Measurements from ENCODE around the gene WDR6. TPM values are rescaled to one million over a fixed set of nuclear protein-coding genes. Genes with fewer than 3 reads are reported as not detected.

WDR6 gene
- polyA plus RNA-seq, 1 donor = 121 TPM

DNA sequence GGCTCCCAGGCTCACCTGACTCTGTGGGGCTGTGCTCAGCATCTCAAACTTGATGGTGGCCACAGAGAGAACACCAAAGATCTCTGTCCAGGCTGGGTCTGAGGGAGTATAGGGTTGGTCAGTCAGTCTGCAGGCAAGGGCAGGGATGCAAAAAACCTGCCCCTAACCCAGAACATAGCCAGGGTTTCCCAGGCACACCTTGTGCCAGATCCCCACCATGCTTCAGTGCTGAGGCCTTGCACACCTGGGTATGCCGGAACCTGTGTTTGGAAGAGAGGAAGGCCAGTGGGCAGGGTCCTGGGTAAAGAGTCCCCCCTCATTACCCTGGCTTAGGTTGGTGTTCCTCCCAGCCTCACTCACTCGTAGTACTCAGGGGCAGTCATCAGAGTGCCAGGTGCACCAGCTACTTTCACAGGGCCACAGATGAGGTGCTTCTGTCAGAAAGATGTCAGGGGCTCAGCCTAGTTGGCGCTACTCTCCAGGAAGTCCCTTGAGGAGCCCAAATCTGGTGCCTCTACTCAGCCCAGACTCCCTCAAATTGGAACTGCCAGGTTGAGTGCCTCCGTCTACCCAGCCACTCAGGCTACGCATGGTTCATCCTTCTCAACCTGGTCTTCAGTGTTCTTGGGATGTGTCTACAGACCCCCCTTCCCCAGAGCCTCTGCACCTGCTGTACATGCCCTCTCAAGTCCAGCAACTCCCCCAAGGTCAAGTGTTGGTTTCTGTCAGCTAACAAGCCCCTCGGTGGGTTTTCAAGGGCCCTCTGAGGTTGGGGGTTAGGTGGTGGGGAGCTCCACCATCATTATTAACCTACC lies 9.4 kb downstream of the WDR6 start:
- no peak for DNase-seq

DNA sequence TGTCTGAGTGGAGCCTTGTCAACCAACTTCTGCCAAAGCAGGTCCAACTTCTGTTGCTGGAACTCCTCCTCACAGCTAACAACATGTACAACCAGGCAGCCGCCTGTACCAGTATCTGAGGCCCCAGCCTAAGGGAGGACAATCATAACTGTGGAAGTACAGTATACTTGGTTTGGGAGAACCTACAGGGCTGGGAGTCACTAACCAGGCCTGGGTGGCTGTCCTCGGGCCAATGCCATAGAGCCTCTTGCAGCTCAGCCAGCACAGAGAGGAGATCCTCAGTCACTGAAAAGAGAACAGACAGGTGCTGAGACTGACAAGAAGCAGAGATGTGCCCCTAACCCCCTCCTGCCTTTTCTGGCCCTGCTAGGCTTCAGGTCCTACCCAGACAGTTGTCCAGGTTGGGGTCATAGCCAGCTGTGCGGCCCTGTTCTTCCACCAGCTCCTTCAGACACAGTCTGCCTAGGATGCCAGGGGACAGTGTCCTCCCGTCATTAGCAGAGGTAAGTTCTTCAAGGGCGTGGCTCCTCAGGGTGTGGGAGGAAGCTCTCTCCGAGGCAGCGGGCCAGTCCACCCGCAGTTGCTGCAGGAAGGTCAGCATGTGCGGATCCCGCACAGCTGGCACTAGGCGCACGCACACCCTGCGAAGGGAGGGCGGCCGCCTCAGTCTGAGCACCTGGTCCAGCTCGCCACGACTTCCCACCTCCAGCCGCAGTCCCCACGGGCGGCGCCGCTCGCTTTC lies 10.2 kb downstream of the WDR6 start:
- DNase-seq = no peak

DNA sequence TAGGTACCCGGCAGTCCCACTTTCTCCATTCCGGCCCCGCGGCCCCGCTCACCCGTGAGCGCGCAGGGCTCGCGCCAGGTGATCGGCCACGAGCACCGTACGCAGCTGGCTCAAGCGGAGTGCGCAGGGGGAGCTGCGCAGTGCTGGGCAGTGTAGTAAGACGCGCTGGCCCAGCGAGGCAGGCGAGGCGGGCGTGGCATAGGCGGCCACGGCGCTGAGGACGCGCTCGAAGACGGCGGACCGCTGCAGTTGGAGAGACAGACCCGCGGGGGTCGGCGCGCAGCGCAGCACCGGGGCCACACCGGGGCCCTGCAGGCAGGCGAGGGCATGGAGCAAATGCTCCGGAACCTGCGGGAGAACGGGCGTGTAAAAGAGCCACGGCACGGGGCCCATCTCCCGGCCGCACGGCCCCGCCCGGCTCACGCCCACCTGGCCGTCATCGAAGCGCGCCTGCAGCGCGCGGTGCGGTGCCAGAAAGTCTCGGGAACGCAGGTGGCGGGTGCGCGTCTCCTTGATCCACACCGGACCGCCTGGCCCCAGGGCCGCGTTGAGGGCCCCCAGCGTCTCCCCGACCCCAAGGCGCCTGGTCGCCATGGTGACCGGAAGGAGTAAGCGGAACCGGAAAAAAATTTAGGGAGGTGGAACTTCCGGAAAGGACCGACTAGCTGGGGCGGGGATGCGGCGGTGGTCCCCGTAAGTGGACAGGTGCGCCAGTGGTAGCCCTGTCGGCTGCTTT lies 10.9 kb downstream of the WDR6 start, which contains the start of gene DALRD3:
Gene DALRD3, minus strand, starts transcription at position 610 of the 736 bp plus-strand sequence. Its CDS starts 16 bp downstream, at position 594.
- DNase-seq = peak; percentile 69

DNA sequence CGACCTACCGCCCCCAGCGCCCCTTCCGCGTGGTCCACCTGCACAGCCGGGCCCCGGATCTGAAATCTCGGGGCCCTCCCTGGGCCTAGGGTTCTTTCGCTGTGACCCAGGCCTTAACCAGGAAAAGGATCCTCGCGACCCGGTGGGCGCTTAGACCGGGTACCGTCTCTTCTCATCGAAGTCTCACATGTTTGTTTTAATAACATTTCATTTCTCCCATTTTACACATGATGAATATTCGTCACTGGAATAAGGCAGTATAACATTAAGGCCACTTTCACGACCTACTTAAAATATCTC lies 11.5 kb downstream of the WDR6 start:
- DNase-seq = no peak

DNA sequence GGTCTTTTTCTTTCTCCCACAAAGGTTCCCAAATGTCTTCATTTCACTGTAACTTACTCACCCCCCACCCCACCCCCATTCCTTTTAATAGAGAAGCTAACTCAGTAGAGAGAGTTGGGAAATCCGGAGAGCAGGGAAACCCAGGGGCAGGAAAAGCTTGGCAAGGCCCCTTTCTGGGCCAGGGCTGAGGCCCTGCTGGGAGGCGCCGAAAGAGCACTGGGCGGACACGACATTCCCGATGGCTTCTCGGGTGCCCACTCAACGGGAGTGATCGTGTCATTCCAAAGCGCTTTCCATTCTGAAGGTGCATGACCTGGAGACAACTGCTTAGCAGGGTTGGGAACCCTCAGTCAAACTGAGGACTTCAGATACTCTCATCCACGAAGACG lies 12.7 kb downstream of the WDR6 start:
- DNase-seq = no peak

DNA sequence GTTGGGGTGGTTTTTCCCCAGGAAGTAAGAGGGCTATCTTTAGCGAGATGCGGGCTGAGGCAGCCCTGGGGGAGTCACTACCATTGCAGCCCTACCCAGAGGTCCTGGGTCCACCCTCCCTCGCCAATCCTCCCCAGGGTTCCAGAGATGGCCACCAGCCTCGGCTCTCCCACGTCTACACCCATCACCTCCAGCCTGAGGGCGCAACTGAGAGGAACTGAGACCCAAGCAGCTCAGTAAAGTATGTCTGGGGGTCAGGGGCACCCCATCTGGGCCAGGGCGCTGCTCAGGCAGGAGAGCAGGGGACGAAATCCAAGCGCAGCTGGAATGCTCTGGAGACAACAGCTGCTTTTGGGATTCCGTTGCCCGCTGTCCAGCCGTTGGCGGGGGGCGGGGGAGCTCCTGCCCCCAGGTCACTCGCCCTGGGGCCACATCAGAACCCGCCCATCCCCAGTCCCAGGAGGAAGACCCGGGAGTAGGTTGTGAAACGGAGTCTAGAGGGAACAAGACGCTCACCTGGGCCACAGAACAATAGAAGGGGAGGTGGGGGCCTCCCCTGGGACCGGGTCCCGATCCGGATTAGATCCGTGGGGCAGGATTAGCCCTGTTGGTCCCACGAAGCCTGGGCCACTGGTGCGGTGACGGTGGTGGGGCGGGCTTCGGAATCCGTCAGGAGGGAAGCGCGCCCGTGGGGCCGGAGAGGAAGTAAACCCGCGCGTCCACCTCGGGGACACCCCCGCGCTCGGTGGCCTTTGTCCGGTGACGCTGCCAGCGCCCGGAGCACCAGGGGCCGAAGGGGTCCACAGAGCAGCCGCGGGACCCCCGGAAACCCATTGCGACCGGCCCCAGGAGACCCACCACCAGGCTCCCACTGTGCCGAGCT lies 13.4 kb downstream of the WDR6 start:
- DNase-seq = peak; percentile 38

DNA sequence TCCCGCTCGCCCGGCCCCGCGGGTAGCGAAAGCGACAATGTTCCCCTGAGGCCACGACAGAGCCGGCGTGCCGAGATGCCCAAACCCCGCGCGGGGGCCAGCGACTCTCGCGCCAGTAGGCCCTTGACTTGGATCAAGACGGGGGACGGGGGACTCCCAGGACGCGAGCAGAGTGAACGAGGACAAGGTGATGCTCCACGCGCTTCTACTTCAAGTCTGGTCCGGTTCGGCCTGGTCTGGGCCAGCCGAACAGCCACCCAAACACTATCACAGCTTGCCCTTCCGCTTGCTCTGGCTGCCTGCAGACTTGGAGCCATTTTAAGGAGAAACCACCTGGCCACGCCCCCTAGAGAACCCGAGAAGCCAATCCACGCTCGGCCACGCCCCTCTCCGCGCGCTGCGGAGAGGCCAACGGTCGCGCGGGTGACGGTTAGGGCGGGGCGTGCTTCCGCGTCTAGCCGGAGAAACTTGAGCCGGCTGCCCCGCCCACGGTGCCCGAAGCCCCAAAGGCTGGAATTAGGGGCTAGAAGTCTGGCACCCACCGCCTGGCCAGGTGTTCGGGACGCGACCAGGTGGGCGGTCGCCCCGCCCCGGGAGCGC lies 14.1 kb downstream of the WDR6 start:
- peak; percentile 99 for DNase-seq

DNA sequence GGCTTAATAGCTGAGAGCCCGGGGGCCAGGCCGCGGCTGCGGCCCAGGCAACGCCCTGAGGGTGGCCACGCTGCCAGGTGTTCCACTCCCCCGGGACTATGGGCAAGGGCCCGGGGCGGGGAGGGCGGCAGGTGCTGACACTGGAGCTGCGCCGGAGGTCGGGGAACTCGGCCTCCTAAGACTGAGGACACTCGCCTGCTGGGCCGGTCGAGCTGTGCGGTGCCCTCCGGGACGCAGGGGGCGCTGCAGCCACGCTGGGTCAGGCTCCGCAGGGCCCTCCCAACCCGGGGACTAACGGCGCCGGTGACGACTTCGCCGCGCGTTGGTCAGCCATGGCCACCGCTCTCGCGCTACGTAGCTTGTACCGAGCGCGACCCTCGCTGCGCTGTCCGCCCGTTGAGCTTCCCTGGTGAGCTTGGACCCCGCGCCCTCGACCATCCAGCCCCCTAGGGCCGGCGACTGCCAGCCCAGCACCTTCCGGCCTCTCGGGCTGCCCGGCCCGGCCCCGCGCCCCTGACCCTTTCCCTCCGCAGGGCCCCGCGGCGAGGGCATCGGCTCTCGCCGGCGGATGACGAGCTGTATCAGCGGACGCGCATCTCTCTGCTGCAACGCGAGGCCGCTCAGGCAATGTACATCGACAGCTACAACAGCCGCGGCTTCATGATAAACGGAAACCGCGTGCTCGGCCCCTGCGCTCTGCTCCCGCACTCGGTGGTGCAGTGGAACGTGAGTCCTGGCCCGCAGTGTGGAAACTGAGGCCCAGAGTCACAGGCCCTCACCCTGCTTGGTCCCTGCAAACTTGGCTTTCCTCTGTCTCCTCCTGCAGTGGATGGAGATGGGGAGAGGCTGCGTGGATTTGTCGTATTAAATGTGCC lies 14.9 kb downstream of the WDR6 start, which contains the start of gene NDUFAF3:
Gene NDUFAF3, plus strand, starts transcription at position 309 of the 875 bp plus-strand sequence. Its CDS starts 24 bp downstream, at position 333.
- DNase-seq = peak; percentile 95

DNA sequence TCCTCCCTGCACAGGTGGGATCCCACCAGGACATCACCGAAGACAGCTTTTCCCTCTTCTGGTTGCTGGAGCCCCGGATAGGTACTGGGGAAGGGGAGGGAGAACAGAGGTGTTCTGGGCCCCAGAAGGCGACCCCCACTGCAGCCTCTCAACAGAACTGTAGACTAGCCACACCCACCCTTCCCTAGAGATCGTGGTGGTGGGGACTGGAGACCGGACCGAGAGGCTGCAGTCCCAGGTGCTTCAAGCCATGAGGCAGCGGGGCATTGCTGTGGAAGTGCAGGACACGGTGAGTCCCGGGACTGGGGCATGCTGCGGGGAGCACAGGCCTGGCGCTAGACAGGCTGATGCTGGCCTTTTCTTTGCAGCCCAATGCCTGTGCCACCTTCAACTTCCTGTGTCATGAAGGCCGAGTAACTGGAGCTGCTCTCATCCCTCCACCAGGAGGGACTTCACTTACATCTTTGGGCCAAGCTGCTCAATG lies 15.5 kb downstream of the WDR6 start:
- DNase-seq = no peak

DNA sequence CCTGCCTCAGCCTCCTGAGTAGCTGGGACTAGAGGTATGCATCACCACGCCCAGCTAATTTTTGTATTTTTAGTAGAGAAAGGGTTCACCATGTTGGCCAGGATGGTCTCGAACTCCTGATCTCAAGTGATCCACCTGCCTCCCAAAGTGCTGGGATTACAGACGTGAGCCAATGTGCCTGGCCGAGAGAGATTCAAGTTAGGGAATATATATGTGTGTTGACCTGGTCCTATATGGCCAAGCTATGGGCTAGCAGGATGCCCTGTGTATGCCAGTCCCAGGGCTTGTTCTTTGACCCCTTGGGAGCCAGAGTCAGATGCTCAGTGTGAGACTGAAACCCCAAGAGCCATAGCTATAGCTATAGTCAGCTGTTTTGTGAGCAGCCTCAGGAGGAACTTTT lies 16.6 kb downstream of the WDR6 start:
- no peak for DNase-seq

DNA sequence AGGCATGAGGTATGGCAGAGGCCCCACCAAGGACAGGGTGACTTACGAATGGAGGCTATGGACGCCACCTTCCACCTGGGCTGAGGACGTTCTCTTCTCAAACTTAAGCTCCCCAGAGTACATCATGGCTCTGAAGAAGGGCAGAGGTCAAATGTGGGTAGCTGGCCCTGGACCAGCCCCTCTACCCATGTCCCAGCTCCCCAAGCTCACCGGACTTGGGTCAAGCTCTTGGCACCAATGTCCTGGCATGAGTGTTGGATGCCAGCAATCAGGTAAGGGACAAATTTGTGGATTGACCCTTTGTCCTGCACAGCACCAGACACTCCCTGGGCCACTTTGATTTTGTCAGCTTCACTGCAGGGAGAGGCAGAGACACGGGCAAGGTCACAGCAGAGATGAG lies 17.3 kb downstream of the WDR6 start:
- no peak for DNase-seq

DNA sequence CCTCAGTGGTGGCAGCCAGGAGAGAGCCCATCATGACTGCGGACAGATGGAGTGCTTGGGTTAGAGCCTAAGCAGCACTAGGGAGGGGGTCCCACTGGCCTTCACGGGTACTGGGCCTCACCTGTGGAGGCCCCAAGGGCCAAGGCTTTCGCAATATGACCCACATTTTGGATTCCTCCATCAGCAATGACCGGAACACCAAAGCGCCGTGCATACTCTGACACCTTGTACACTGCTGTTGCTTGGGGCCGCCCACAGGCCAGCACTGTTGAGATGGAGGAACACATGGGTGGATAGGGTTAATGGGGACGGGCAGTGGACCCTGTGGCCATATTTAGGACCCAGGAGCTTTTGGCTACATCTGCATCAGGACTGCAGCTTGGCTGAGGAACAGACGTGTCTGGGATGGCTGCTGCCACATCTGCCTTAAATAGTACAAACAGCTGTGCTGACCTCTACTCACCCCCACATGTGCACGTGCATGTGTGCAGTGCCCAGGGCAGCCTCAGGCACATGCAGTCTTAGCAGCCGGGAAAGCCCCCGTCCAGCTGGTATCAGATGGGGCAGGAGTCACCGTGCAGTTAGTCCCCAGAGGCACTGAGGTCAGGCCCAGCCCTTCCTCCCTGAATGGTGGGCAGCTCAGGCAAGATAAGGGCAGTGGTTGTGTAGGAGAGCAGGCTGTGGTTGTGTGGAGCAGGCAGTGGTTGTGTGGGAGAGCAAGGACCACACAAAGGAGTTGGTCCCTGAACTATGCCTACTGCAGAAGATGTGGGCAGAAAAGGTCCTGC lies 18.0 kb downstream of the WDR6 start:
- DNase-seq = no peak

DNA sequence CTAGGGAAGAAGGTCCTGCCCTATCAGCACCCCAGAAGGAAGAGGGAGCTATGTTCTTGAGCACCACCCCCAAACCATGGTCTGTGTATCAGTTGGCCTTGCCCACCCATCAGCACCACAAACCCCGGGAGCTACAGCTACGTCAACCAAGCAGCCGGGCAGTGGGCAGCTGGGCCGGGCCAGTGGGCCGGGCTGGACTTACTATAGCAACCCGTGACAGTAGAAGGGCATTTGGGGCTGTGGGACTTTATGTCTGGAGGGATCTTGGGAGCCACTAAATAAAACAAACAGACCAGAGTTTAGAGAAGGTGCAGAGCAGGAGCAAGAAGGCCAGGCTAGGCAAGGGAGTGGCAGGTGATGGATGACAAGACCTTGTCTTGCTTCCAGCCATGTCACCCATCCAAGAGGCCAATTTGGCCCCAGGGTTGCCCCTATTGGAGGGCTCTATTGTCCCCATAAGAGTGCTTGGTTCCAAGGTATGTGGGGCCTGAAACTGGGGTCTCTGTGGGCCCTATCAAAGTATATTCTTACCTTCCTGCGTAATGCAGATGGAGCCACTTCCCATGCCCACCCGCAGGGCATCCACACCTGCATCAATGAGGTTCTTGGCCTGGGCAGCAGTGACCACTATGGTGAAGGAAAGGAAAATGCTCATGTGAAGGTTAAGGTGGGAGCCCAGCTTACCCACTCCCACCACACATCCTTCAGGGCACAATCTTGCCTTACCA lies 18.8 kb downstream of the WDR6 start:
- no peak for DNase-seq

DNA sequence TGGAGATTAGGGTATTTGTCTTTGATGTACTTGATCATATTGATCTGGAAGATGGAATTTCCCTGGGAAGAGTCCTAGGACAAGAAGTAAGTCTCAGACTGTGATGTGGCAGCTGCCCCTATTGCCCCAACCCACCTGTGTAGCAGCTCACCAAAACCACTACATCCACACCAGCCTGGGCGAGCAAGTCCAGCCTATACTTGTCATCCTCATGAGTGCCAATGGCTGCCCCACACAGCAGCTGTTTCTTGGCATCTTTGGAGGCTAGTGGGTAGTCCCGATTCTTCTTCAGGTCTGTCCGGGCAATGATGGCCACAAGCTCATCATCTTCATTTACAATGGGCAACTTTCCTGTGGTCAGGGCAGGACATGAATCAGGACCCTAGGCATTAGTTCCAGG lies 19.3 kb downstream of the WDR6 start:
- no peak for DNase-seq

DNA sequence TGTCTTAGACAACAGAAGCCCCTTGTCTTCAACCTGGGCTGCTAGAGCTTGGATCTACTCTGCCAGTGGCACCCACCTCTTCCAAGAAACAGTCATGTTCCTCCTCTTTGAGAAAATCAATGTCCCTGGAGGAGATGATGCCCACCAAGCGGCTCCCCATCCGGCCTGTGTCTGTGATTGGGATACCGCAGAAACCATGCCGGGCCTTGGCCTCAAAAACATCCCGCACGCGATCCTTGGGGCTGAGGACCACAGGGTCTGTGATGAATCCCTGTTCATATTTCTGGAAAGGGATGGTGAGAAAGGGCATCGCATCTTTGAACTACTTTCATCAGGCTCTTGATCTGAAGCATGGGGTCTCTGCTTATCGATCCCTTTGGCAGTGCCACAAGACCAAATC lies 20.4 kb downstream of the WDR6 start:
- DNase-seq = no peak

DNA sequence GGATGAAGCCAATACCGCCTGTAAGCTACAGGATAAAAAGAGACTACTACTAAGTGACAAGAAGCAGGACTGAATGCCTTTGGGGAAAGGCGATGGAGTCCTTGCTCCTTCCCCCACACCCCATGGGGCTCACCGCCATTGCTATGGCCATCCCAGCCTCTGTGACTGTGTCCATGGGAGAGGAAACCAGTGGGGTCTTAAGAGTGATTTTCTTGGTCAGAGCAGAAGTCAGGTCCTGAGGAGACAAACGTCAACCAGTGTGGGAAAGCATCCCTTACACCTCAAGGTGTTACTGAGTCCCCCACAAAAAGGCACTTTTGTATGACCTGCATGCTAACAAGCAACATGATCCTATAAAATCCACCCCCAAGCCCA lies 21.1 kb downstream of the WDR6 start:
- no peak for DNase-seq

DNA sequence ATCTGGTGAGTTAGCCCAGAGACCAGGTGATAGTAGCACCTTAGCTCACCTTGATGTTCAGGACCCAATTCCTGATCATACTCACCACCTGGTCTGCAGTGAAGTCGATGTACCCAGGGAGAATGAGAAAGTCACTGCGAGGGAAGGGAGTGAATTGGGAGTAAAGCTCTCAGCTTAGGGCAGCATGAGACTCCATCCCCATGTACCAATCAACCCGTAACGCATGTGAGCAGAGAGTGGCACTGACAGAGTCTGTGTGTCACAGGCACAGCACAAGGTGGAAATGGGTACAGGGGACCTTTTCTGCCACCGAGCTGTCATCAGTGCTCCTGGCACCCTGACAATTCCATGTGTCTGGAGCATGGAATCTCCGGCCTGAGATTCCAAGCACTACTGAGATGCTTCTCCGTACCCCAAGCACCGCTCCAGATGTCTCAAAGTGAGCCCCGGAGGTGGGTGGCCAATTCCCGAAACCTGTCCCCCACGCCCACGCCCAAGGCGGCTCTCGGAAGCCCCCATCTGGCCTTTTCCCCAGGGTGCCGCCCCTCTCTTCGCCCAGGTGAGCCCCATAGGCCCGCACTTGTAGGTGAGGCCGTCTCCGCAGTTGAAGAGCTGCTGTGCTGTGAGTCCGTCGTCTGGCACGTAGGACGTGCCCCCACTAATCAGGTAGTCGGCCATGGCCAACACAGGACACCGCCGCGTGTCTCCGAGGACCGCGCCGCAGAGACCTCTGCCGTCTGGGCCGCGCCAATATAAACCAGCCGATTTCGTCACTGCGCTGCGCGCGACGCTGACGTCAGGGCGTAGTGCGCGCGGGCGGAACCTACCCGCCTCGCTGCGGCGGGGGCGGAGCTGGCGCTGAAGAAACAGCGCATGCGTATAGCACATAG lies 21.7 kb downstream of the WDR6 start, which contains the start of gene IMPDH2:
Gene IMPDH2, minus strand, starts transcription at position 726 of the 890 bp plus-strand sequence. Its CDS starts 48 bp downstream, at position 678.
- peak; percentile 97 for DNase-seq

DNA sequence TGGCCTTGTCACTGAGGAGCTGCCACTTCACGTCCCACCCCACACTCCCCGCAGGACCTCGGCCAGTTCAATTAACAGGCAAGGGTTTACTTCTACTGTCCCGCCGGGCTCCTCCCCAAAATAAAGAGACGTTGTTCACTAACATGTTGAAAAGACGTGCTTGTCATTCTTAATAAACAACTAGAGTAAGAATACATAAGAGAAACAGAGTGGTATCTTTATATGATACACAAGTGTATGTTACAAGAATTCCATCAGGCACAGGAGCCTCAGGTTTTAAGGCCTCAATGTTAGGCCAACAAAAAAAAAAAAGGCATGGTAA lies 22.3 kb downstream of the WDR6 start:
- no peak for DNase-seq

Measured in hindlimb muscle (tissue), 1 donor.